HepG2 (cell line): ENCODE data around the gene PAIP2. TPM values are rescaled to one million over a fixed set of nuclear protein-coding genes. Genes with fewer than 3 reads are reported as not detected.

Experiments
- EHMT2 ChIP-seq: fragments of 200-600 bp; sonication (generic); IDR thresholded peaks from 2 replicates; pipeline ENCODE4 v1.7.0; 2017; ENCODE audit warnings: antibody characterized with exemption, low read depth, low read length, borderline replicate concordance
- IRX3 ChIP-seq: sonication (generic); formaldehyde crosslinking; IDR thresholded peaks from 2 replicates; pipeline ENCODE4 v1.8.1; 2023; ENCODE audit warnings: mild to moderate bottlenecking, low read depth, missing genetic modification reagents, borderline replicate concordance
- KLF11 ChIP-seq: IDR thresholded peaks from 2 replicates; pipeline ENCODE4 v1.6.1; 2016; ENCODE audit warnings: missing compliant biosample characterization
- NFRKB ChIP-seq: fragments of 450-650 bp; IDR thresholded peaks from 2 replicates; pipeline ENCODE4 v1.6.1; 2017
- RFX3 ChIP-seq: IDR thresholded peaks from 2 replicates; pipeline ENCODE4 v1.6.1; 2016; ENCODE audit warnings: missing biosample characterization, missing genetic modification reagents
- THAP11 ChIP-seq: IDR thresholded peaks from 2 replicates; pipeline ENCODE4 v1.6.1; 2016; ENCODE audit warnings: missing biosample characterization, missing genetic modification reagents
- XBP1 ChIP-seq: sonication (generic); formaldehyde crosslinking; IDR thresholded peaks from 2 replicates; pipeline ENCODE4 v1.5.0; 2020; ENCODE audit warnings: missing genetic modification reagents
- XRCC5 ChIP-seq: fragments of 200-400 bp; formaldehyde crosslinking; optimal IDR thresholded peaks from 2 replicates; pipeline ENCODE3; 2017; ENCODE audit warnings: mild to moderate bottlenecking, low read length
- ZNF260 ChIP-seq: sonication (generic); formaldehyde crosslinking; IDR thresholded peaks from 2 replicates; pipeline ENCODE4 v1.4.0; 2020; ENCODE audit warnings: missing genetic modification reagents, low read depth, mild to moderate bottlenecking, borderline replicate concordance
- ZNF263 ChIP-seq: sonication (generic); formaldehyde crosslinking; IDR thresholded peaks from 2 replicates; pipeline ENCODE4 v1.4.0; 2020; ENCODE audit warnings: missing genetic modification reagents
- ZNF326 ChIP-seq: sonication (generic); formaldehyde crosslinking; IDR thresholded peaks from 2 replicates; pipeline ENCODE4 v1.4.0; 2020; ENCODE audit warnings: missing genetic modification reagents, borderline replicate concordance
- polyA plus RNA-seq, 8 experiments: library from polyadenylated mRNA; depleted of rRNA in 3 of 8; stranded (reverse) in 7 of 8; unstranded in 1 of 8; fragments of >200 nt; fragmentation: Illumina TruSeq in 4 of 8; extraction: Trizol in 4 of 8; gene quantifications; 2 replicates each; pipeline versions ENCODE4 v1.2.1 to v1.2.3, GENCODE V29; 2011 to 2016; ENCODE audit warnings: low read depth in 4 of 8, missing spikeins in 1 of 8, mixed read lengths in 1 of 8; ENCODE audit not compliant: insufficient read depth in 1 of 8
- total RNA-seq, 5 experiments: library from RNA; depleted of rRNA; stranded (reverse); fragments of >200 nt; fragmentation: Illumina TruSeq; extraction: Trizol; gene quantifications; 2 replicates each; pipeline ENCODE4 v1.2.3, GENCODE V29; 2016; ENCODE audit warnings: low read depth in 1 of 5
- TF ChIP-seq, protein P1 (sequence below): sonication (generic); formaldehyde crosslinking; IDR thresholded peaks from 2 replicates; pipeline ENCODE4 v1.4.0; 2020; ENCODE audit warnings: mild to moderate bottlenecking, missing genetic modification reagents
- TF ChIP-seq, protein P2 (sequence below): sonication (generic); formaldehyde crosslinking; IDR thresholded peaks from 2 replicates; pipeline ENCODE4 v1.4.0; 2020; ENCODE audit warnings: low read depth, mild to moderate bottlenecking, missing genetic modification reagents
- TF ChIP-seq, protein P3 (sequence below): sonication (generic); formaldehyde crosslinking; IDR thresholded peaks from 2 replicates; pipeline ENCODE4 v1.9.0; 2021; ENCODE audit warnings: missing genetic modification reagents, borderline replicate concordance

Gene PAIP2
- total and polyA plus RNA-seq, 2 of the 13 experiments (the other 11 are each of a cell fraction or from before 2014, with no cell fraction given), result 61.5 to 76.3 TPM

DNA sequence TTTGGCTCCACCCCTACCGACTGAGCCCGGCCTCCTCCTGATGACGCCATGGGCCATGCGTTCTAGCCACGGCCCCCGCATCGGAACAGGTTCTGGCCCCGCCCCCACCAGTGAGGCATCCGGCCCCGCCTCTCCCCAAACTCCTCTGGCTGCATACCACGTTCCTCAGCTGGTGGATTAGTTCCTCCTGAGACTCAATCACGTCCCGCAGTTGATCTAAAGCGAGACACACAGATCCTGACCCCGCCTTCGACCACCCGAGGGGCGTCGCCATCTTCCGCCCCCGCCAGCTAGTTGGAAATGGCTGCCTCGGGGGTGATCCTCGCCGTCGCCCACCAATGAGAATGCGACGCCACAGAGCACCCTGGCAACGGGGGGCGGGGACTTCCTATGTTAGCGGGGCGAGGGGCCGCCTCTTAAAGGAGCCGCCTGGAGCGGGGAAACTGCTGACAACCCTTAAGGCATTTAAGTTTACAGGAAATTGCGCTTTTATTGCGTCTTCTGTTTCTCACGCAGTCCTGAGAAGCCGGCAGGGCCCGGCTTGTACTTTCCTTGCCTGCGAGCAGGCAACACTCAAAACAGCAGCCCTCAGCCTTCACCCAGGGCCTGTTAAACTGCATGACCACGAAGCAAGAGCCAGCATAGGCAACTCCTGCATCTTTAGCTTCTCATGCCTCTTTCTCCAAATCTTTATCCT, 62.3 kb downstream of the PAIP2 start, which contains the start of gene SPATA24 (continued):
- TF ChIP-seq, protein P1, sequence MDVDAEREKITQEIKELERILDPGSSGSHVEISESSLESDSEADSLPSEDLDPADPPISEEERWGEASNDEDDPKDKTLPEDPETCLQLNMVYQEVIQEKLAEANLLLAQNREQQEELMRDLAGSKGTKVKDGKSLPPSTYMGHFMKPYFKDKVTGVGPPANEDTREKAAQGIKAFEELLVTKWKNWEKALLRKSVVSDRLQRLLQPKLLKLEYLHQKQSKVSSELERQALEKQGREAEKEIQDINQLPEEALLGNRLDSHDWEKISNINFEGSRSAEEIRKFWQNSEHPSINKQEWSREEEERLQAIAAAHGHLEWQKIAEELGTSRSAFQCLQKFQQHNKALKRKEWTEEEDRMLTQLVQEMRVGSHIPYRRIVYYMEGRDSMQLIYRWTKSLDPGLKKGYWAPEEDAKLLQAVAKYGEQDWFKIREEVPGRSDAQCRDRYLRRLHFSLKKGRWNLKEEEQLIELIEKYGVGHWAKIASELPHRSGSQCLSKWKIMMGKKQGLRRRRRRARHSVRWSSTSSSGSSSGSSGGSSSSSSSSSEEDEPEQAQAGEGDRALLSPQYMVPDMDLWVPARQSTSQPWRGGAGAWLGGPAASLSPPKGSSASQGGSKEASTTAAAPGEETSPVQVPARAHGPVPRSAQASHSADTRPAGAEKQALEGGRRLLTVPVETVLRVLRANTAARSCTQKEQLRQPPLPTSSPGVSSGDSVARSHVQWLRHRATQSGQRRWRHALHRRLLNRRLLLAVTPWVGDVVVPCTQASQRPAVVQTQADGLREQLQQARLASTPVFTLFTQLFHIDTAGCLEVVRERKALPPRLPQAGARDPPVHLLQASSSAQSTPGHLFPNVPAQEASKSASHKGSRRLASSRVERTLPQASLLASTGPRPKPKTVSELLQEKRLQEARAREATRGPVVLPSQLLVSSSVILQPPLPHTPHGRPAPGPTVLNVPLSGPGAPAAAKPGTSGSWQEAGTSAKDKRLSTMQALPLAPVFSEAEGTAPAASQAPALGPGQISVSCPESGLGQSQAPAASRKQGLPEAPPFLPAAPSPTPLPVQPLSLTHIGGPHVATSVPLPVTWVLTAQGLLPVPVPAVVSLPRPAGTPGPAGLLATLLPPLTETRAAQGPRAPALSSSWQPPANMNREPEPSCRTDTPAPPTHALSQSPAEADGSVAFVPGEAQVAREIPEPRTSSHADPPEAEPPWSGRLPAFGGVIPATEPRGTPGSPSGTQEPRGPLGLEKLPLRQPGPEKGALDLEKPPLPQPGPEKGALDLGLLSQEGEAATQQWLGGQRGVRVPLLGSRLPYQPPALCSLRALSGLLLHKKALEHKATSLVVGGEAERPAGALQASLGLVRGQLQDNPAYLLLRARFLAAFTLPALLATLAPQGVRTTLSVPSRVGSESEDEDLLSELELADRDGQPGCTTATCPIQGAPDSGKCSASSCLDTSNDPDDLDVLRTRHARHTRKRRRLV (CRISPR knock-in tag), result no peak
- no peak for TF ChIP-seq ZNF326 (CRISPR knock-in tag)
- TF ChIP-seq, protein P2, sequence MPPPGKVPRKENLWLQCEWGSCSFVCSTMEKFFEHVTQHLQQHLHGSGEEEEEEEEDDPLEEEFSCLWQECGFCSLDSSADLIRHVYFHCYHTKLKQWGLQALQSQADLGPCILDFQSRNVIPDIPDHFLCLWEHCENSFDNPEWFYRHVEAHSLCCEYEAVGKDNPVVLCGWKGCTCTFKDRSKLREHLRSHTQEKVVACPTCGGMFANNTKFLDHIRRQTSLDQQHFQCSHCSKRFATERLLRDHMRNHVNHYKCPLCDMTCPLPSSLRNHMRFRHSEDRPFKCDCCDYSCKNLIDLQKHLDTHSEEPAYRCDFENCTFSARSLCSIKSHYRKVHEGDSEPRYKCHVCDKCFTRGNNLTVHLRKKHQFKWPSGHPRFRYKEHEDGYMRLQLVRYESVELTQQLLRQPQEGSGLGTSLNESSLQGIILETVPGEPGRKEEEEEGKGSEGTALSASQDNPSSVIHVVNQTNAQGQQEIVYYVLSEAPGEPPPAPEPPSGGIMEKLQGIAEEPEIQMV, result no peak
- TF ChIP-seq ZNF260, result no peak
- TF ChIP-seq, protein P3, sequence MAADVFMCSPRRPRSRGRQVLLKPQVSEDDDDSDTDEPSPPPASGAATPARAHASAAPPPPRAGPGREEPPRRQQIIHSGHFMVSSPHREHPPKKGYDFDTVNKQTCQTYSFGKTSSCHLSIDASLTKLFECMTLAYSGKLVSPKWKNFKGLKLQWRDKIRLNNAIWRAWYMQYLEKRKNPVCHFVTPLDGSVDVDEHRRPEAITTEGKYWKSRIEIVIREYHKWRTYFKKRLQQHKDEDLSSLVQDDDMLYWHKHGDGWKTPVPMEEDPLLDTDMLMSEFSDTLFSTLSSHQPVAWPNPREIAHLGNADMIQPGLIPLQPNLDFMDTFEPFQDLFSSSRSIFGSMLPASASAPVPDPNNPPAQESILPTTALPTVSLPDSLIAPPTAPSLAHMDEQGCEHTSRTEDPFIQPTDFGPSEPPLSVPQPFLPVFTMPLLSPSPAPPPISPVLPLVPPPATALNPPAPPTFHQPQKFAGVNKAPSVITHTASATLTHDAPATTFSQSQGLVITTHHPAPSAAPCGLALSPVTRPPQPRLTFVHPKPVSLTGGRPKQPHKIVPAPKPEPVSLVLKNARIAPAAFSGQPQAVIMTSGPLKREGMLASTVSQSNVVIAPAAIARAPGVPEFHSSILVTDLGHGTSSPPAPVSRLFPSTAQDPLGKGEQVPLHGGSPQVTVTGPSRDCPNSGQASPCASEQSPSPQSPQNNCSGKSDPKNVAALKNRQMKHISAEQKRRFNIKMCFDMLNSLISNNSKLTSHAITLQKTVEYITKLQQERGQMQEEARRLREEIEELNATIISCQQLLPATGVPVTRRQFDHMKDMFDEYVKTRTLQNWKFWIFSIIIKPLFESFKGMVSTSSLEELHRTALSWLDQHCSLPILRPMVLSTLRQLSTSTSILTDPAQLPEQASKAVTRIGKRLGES (CRISPR knock-in tag), result no peak
- no peak for TF ChIP-seq EHMT2
- peak; percentile 85 for TF ChIP-seq RFX3
- peak; percentile 72 for TF ChIP-seq THAP11 (CRISPR knock-in tag)
- no peak for TF ChIP-seq ZNF263 (CRISPR knock-in tag)
- no peak for TF ChIP-seq KLF11 (CRISPR knock-in tag)
- no peak for TF ChIP-seq NFRKB
- no peak for TF ChIP-seq XRCC5
- no peak for TF ChIP-seq IRX3 (CRISPR knock-in tag)
- no peak for TF ChIP-seq XBP1
